ENCODE data around the gene FCN1. TPM values are rescaled to one million over a fixed set of nuclear protein-coding genes. Genes with fewer than 3 reads are reported as not detected.

FCN1 gene
- polyA plus RNA-seq, 1 of the 3 experiments (the other 2 are of a cell fraction) = not detected

DNA sequence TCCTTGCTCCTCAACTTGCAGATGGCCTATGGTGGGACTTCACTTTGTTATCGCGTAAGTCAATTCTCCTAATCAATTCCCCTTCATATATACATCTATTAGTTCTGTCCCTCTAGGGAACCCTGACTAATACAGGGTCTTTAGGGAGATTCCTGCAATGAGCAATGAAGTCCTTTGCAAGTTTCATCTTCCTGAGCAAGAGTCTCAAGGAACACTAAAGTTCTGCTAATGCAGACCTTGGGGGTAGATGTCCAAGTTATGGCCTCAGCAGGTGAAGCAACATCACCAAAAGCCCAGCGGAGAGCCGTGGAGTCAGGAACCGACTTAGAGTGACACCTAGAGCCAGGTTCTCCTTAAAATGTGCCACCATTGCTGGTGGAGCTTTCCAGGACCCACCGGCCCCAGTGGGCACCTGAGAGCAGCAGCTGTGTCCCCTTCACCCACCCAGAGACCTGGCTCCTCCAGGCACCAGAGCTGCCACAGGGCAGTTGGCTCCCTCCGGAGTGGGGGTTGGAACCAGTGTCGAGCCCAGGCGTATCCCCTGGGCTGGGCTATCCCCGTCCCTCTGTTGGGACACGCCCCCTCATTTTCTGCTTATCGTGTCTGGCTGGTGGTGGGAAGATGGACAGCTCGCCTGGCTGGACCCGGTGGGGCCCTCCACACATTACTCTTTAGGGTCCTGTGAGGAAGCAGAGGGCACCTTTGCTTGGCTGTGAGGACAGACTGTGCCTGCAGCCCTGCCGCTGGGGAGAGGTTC lies 10.9 kb upstream of the FCN1 start:
- no peak for DNase-seq
- TF ChIP-seq NRF1 (IDR thresholded peaks at IDR 0.05; ENCODE audit: low read depth, low read length) = no peak
- TF ChIP-seq GABPA (IDR thresholded peaks at IDR 0.05; ENCODE audit: low read depth) = no peak
- no peak for TF ChIP-seq RCOR1 (IDR thresholded peaks at IDR 0.05; ENCODE audit: low read length)
- TF ChIP-seq SMC3 (IDR thresholded peaks at IDR 0.05; ENCODE audit: low read depth, low read length) = no peak
- TF ChIP-seq CTCF (IDR thresholded peaks at IDR 0.05) = no peak
- TF ChIP-seq SIN3A (IDR thresholded peaks at IDR 0.05; ENCODE audit: borderline replicate concordance, low read depth, low read length) = no peak
- Histone ChIP-seq H3K4me1 (ENCODE audit: control insufficient read depth in 1 of 2, insufficient read depth in 2 of 2, low read depth in 1 of 2, low read length in 1 of 2) (no peaks in the 10 kb centered on the region), H4K20me1 (ENCODE audit: insufficient read depth) (no peaks in the 10 kb centered on the region), H3K9me2 (no peaks in the 10 kb centered on the region), H3K9me3 (no peaks in the 10 kb centered on the region), H3K4me3 (ENCODE audit: low read depth in 2 of 2, low read length in 1 of 2) (no peak overlapping the region), H3K4me2 (no peak overlapping the region), H3K36me3 (replicated peaks in 1 of 2; ENCODE audit: control insufficient read depth in 1 of 2, insufficient read depth in 2 of 2, low read length in 1 of 2) (no peaks in the 10 kb centered on the region), H3K27me3 (ENCODE audit: insufficient read depth) (no peaks in the 10 kb centered on the region), H3K27ac (ENCODE audit: low read depth in 2 of 2, low read length in 1 of 2) (no peak overlapping the region), H3F3A (replicated peaks; ENCODE audit: insufficient read depth) (no peaks in the 10 kb centered on the region), H2AFZ (ENCODE audit: low read depth) (no peak overlapping the region), H3K79me2 (ENCODE audit: insufficient read depth) (no peaks in the 10 kb centered on the region), H3K9ac (no peak overlapping the region)
- ChIA-PET CTCF (no interaction called here), POLR2A (no interaction called here)
- 45% methylated on average over 12 of the region's 15 CpGs for WGBS (ENCODE audit: low lambda C conversion rate)

- Histone ChIP-seq H2AFZ (ENCODE audit: low read depth) (no peak overlapping the region), H3K27me3 (ENCODE audit: insufficient read depth) (no peaks in the 10 kb centered on the region), H3K9me3 (no peaks in the 10 kb centered on the region), H3K4me1 (ENCODE audit: control insufficient read depth in 1 of 2, insufficient read depth in 2 of 2, low read depth in 1 of 2, low read length in 1 of 2) (no peaks in the 10 kb centered on the region), H4K20me1 (ENCODE audit: insufficient read depth) (no peaks in the 10 kb centered on the region), H3K4me2 (no peak overlapping the region), H3K9ac (no peak overlapping the region), H3F3A (replicated peaks; ENCODE audit: insufficient read depth) (no peaks in the 10 kb centered on the region), H3K79me2 (ENCODE audit: insufficient read depth) (no peaks in the 10 kb centered on the region), H3K9me2 (no peaks in the 10 kb centered on the region), H3K36me3 (replicated peaks in 1 of 2; ENCODE audit: control insufficient read depth in 1 of 2, insufficient read depth in 2 of 2, low read length in 1 of 2) (no peaks in the 10 kb centered on the region), H3K4me3 (ENCODE audit: low read depth in 2 of 2, low read length in 1 of 2) (no peak overlapping the region), H3K27ac (ENCODE audit: low read depth in 2 of 2, low read length in 1 of 2) (no peak overlapping the region)
- POLR2A ChIA-PET = no interaction called here
- CTCF ChIA-PET = no interaction called here
- TF ChIP-seq SMC3 (IDR thresholded peaks at IDR 0.05; ENCODE audit: low read depth, low read length) = no peak
- TF ChIP-seq YY1 (IDR thresholded peaks at IDR 0.05; ENCODE audit: low read depth) = no peak
- no peak for TF ChIP-seq JUND (IDR thresholded peaks at IDR 0.05)
- TF ChIP-seq FOXJ3 (CRISPR knock-in tag; IDR thresholded peaks at IDR 0.05) = no peak
- no peak for TF ChIP-seq EP300 (IDR thresholded peaks at IDR 0.05; ENCODE audit: borderline replicate concordance in 1 of 2, low read depth in 1 of 2, low read length in 1 of 2)
- TF ChIP-seq RXRA (IDR thresholded peaks at IDR 0.05; ENCODE audit: borderline replicate concordance, low read depth) = no peak
- TF ChIP-seq, protein P1, sequence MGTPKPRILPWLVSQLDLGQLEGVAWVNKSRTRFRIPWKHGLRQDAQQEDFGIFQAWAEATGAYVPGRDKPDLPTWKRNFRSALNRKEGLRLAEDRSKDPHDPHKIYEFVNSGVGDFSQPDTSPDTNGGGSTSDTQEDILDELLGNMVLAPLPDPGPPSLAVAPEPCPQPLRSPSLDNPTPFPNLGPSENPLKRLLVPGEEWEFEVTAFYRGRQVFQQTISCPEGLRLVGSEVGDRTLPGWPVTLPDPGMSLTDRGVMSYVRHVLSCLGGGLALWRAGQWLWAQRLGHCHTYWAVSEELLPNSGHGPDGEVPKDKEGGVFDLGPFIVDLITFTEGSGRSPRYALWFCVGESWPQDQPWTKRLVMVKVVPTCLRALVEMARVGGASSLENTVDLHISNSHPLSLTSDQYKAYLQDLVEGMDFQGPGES (IDR thresholded peaks at IDR 0.05; ENCODE audit: low read depth, low read length) = no peak
- no peak for TF ChIP-seq RCOR1 (IDR thresholded peaks at IDR 0.05; ENCODE audit: low read length)
- TF ChIP-seq FOSL2 (IDR thresholded peaks at IDR 0.05; ENCODE audit: borderline replicate concordance, low read depth) = no peak
- TF ChIP-seq, protein P2, sequence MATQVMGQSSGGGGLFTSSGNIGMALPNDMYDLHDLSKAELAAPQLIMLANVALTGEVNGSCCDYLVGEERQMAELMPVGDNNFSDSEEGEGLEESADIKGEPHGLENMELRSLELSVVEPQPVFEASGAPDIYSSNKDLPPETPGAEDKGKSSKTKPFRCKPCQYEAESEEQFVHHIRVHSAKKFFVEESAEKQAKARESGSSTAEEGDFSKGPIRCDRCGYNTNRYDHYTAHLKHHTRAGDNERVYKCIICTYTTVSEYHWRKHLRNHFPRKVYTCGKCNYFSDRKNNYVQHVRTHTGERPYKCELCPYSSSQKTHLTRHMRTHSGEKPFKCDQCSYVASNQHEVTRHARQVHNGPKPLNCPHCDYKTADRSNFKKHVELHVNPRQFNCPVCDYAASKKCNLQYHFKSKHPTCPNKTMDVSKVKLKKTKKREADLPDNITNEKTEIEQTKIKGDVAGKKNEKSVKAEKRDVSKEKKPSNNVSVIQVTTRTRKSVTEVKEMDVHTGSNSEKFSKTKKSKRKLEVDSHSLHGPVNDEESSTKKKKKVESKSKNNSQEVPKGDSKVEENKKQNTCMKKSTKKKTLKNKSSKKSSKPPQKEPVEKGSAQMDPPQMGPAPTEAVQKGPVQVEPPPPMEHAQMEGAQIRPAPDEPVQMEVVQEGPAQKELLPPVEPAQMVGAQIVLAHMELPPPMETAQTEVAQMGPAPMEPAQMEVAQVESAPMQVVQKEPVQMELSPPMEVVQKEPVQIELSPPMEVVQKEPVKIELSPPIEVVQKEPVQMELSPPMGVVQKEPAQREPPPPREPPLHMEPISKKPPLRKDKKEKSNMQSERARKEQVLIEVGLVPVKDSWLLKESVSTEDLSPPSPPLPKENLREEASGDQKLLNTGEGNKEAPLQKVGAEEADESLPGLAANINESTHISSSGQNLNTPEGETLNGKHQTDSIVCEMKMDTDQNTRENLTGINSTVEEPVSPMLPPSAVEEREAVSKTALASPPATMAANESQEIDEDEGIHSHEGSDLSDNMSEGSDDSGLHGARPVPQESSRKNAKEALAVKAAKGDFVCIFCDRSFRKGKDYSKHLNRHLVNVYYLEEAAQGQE (IDR thresholded peaks at IDR 0.05; ENCODE audit: low read depth, low read length) = no peak
- TF ChIP-seq FOXM1 (IDR thresholded peaks at IDR 0.05; ENCODE audit: low read depth) = no peak
- TF ChIP-seq EZH2phosphoT487 (IDR thresholded peaks at IDR 0.05; ENCODE audit: borderline replicate concordance, low read depth) = no peak
- no peak for TF ChIP-seq TEAD4 (IDR thresholded peaks at IDR 0.05; ENCODE audit: borderline replicate concordance, insufficient read depth)
- no peak for DNase-seq
- 37% methylated on average over 6 of the region's 7 CpGs for WGBS (ENCODE audit: low lambda C conversion rate)
Measured at GRCh38 chr9:134925011-134925511, 7.3 kb upstream of the FCN1 start.

Measured in SK-N-SH (cell line).